ENCODE measurements around the gene LRRC17.
A peak's percentile ranks its signal among the peaks of the same experiment; 100 is the strongest.

Gene LRRC17

GRCh38 chr7:102912742-102913141 lies at the start of gene LRRC17:
Gene LRRC17, plus strand, starts transcription at chr7:102913000. Its CDS starts 20,914 bp downstream, at chr7:102933914.
- peak; percentile 85 for DNase-seq

- no peak for DNase-seq
Observed at GRCh38 chr7:102864958-102865357, 47.8 kb upstream of the LRRC17 start.

- no peak for DNase-seq
Observed at GRCh38 chr7:102866535-102867215, 46.1 kb upstream of the LRRC17 start.

GRCh38 chr7:102869195-102869594 lies 43.6 kb upstream of the LRRC17 start:
- DNase-seq, result no peak

- peak; percentile 98 for DNase-seq
Observed at GRCh38 chr7:102872460-102872859, 40.3 kb upstream of the LRRC17 start.

GRCh38 chr7:102873470-102874165 lies 39.2 kb upstream of the LRRC17 start:
- no peak for DNase-seq

GRCh38 chr7:102874166-102874829 lies 38.5 kb upstream of the LRRC17 start:
- peak; percentile 91 for DNase-seq

GRCh38 chr7:102874966-102875365 lies 37.8 kb upstream of the LRRC17 start:
- DNase-seq, result peak; percentile 31

- DNase-seq, result peak; percentile 99
Observed at GRCh38 chr7:102875700-102876295, 37.0 kb upstream of the LRRC17 start.

GRCh38 chr7:102883098-102883860 lies 29.5 kb upstream of the LRRC17 start:
- peak; percentile 57 for DNase-seq

GRCh38 chr7:102888561-102889233 lies 24.1 kb upstream of the LRRC17 start:
- DNase-seq, result no peak

GRCh38 chr7:102889851-102890250 lies 22.9 kb upstream of the LRRC17 start:
- DNase-seq, result no peak

- peak; percentile 88 for DNase-seq
Observed at GRCh38 chr7:102890292-102890970, 22.4 kb upstream of the LRRC17 start.

- DNase-seq, result no peak
Observed at GRCh38 chr7:102890971-102891692, 21.7 kb upstream of the LRRC17 start.

- peak; percentile 87 for DNase-seq
Observed at GRCh38 chr7:102891693-102892261, 21.0 kb upstream of the LRRC17 start.

- DNase-seq, result peak; percentile 40
Observed at GRCh38 chr7:102892631-102893278, 20.0 kb upstream of the LRRC17 start.

GRCh38 chr7:102895602-102896001 lies 17.2 kb upstream of the LRRC17 start:
- no peak for DNase-seq

GRCh38 chr7:102896585-102896984 lies 16.2 kb upstream of the LRRC17 start:
- no peak for DNase-seq

- DNase-seq, result no peak
Observed at GRCh38 chr7:102897211-102897631, 15.6 kb upstream of the LRRC17 start.

Measured in fibroblast of skin of right biceps (primary cell).